COLO668 (cell line): ENCODE data around the gene KIFC3.
"Not testable (repeated sequence)": the region's sequence is repeated elsewhere in the genome, so short reads cannot be mapped to it uniquely, and the experiment has no call there.

Source experiments
- DNase-seq: peaks from one replicate; lab custom pipeline; 2025; ENCODE audit not compliant: unreplicated experiment; lab: John Stamatoyannopoulos, UW

Gene KIFC3

DNA sequence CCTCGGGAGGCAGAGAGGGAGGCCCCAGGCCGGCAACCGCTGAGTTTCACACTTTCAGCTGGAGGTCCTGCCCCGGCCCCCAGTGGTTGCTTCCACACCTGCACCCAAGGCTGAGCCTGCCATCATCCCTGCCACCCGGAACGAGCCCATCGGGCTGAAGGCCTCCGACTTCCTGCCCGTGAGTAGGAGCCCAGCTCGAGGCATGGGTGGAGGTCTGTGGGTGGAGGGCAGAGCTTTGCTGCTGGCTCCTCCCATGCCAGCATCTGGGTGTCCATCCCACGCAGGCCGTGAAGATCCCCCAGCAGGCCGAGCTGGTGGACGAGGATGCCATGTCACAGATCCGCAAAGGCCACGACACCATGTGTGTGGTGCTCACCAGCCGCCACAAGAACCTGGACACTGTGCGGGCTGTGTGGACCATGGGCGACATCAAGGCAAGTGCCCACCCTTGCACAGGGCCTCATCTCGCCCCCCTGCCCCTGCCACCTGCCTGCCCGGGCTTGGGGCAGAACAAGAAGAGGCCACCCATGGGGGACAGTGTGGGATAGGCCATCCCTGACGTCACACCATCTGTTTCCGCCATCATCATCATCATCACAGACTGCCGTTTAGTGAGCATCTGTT, 47.1 kb downstream of the KIFC3 start:
- no peak for DNase-seq

DNA sequence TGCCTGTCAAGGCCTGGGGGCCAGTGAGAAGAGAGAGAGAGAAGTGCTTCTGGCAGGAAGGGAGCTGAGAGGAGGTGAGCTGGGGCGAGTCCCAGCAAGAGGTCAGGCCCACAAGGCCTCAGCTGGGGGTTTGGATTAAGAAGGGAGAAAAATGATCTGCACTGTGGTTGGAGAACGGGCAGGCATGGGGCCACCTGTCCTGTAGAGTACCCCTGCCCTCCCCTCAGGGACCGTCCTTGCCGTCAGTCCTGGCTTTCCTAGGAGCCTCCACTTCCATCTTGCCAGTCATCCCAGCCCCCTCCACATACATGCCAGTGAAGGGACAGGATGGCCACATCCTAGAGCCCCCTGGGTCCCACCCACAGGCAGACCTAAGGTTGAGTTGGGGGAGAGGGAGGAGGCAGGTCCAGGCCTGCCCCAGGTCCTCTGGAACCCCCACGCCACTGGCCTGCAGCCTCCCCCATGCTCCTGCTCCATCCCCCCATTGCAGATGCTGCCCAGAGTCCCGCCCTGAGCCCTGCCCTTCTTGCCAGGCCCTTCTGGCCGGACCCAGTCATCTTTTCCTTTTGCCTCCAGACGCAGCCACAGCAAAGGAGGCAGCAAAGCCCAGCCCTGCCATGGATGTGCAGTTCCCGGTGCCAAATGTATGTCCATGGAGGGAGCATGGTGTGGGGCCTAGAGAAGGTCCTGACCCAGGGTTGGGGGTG, 47.8 kb downstream of the KIFC3 start:
- no peak for DNase-seq

DNA sequence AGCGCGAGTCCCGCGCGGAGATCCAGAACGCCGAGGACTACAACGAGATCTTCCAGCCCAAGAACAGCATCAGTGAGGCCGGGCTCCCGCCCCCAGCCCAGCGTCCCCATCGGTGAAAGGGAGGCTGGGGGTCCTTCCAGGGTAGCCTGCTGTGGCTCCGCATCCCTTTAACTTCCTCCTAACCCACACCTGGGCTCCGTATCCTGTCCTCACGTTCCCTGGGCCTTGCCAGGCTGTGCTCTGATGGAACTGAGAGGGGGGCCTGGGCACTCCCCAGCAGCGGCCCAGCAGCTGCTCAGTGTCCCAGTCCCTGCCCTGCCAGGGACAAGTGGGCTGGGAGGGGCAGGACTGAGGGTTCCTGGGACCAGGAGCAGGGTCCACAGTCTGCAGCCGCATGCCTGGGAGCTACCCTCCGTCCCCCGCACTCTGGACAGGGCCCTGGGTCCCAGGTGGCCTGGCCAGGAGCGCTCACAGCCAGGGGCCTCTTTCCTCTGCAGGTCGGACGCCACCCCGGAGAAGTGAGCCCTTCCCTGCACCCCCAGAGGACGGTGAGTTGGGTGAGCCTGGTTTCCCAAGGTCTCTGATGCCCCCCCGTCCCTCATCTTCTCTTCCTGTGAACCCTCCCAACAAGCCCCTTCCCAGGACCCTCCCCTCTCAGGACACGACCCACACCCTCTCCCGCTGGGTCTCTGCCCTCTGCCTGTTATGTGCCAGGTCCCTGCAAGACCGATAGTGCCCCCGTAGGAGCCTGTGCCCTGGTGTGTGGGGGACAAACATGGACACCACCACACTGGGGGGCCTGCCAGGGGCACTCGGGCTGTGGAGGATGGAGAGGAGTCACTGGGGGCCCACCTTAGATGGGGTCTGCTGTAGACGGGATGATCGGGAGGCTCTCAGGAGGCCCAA, 48.6 kb downstream of the KIFC3 start:
- DNase-seq: no peak

DNA sequence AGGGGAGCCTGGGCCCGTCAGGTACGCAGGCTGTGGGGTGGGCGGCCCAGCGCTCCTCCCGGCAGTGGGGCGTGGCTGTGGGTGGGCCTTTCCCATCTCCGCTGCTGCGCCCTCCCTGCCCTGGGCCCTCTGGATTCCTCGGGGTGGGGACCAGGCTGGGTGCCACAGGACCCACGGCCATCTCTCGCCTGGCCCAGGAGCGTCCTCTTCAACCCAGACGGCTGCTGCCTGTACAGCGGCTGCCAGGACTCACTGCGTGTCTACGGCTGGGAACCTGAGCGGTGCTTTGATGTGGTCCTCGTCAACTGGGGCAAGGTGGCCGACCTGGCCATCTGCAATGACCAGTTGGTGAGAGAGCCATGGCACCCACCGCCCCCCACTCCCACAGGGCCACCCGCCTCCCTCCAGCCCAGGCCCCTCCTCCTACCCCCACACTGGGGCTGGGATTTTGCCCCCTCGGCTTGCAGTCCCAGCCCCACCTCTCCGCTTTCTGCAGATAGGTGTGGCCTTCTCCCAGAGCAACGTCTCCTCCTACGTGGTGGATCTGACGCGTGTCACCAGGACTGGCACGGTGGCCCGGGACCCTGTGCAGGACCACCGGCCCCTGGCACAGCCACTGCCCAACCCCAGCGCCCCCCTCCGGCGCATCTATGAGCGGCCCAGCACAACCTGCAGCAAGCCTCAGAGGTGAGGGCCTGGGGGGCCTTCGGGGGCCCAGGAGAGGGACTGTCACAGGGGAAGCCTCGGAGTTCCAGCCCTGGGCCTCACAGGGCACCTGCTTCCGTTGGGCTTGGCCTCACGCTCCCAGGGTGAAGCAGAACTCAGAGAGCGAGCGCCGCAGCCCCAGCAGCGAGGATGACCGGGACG, 49.5 kb downstream of the KIFC3 start:
- no peak for DNase-seq

- DNase-seq: no peak
Measured at GRCh38 chr16:57752203-57752580, 50.1 kb downstream of the KIFC3 start.

- no peak for DNase-seq
Measured at GRCh38 chr16:57751539-57752202, 50.6 kb downstream of the KIFC3 start.

DNA sequence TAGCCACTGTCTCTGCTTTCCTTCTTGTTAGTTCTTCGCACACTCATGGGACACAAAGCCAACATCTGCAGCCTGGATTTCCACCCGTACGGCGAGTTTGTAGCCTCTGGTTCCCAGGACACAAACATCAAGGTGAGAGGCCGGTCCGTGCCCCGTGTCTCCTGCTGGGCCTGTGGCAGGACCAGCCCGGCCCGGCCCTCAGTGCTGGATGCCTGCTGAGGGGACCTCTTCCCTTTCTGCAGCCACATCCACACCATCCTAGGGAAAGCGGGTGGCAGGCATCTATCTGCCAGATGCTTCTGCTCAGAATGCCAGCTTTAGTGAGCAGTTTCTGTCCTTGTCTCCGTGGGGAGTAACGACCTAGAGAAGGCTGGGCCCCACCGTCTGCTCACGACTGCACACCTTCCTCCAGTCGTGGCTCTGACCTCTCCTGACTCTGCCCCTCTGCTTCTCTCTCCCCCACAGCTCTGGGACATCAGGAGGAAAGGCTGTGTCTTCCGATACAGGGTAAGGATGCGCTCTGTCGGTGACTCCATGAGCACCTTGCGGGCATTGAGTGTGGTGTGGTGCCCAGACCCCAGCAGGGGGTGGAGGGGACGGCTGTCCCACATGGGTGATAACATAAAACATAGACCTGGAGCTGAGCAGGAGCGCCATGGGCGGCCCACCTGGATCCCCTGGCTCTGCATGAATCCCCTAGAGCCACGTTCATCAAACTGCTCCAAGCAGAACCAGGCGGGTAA, 51.3 kb downstream of the KIFC3 start:
- DNase-seq: no peak

GRCh38 chr16:57749856-57750452, 52.3 kb downstream of the KIFC3 start:
- DNase-seq: no peak

DNA sequence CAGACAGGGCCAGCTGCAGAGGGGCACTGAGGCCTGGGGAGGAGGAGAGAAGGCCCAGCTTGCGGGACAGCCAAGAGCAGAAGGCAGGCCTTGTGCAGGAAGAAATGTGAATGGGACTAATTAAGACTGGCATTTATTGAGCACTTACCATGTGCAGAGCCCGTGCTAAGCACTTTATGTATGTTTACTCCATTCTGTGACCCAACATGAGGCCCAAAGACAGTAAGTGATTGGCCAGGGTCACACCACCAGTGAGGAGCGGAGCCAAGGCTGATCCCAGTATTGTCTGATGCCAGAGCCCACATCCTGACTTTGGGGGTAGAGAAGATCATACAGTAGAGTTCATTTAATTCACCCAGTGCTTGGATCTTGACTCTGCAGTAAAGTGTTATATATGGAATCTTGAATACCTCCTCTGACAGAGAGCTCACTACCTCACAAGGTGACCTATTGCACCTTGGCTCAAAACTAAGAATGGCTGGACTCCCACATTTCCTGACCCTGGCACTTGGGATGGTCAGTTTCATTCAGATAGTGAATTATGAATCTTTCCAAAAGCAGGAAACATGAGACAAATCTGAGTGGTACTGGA, 53.1 kb downstream of the KIFC3 start:
- no peak for DNase-seq

DNA sequence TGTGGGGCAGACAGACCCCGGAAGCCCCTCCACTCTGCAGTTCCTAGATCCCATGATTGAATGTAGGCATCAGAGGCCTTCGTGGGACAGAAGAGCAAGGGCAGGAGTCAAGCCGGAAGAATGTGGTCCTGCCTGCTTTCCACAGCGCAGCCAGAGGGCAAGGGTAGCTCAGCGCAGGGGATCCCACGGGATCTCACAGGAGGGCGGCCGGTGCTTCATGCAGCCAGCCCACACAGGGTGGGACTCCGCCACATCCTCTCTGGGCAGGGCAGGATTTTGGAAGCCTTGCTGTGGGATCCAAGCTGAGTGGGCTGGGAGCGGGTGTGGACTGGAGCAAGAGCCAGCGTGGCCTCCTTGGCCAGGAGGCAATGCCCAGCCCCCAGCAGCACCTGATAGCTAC, 53.7 kb downstream of the KIFC3 start:
- no peak for DNase-seq

- no peak for DNase-seq
Measured at GRCh38 chr16:57747996-57748395, 54.3 kb downstream of the KIFC3 start.

- no peak for DNase-seq
Measured at GRCh38 chr16:57747496-57747895, 54.8 kb downstream of the KIFC3 start.

GRCh38 chr16:57747091-57747490, 55.2 kb downstream of the KIFC3 start:
- DNase-seq: no peak

GRCh38 chr16:57746316-57746715, 56.0 kb downstream of the KIFC3 start:
- not testable (repeated sequence) for DNase-seq

DNA sequence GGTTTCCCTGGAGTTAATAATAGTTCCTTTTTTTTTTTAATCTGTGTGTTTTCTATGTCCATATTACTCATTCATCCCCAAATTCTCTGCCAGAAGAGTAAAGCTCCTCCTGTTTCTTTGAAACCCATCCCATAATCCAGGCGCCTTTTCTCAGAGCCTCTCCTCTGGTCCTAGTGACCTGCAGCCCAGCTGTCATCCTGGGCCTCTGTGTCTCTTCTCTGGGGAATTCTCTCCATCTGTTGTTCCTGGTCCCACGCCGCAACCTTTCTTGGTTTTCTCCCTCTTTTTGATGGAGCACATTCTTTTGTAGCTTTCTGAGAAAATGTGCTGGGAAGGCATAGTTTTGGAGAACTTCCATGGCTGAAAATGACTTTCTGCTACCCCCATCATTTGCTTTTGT, 56.5 kb downstream of the KIFC3 start:
- DNase-seq: no peak

DNA sequence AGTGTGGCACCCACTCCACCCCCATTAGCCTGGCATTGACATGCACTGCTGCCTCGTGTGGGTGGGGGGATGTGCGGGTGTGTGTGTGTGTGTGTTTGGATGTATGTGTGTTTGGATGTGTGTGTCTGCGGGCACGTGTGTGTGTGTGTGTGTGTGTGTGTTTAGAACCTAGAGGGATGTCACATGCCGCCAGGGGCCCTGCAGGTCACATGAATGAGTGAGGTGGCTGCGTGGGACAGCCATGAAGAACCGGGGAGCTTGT, 57.7 kb downstream of the KIFC3 start:
- DNase-seq: no peak

- no peak for DNase-seq
Measured at GRCh38 chr16:57743886-57744641, 58.2 kb downstream of the KIFC3 start.

- no peak for DNase-seq
Measured at GRCh38 chr16:57743458-57743857, 58.8 kb downstream of the KIFC3 start.

DNA sequence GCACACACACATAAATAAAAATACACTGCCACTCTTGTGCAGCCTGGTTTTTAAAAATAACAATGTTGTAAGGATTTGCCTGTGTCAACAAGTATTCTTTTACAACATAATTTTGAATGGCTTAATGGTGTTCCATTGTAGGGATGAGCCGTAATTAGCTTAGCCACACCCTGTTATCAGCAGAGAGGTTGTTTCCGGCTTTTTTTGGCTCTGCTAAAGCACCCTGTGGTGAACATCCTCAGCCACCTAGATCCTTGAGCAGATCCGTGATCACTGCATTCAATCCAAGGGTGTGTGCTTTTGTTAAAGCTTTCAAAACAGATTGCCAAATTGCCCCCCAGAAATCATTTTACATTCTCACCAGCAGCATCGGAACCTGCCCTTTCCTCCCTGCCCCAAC, 59.7 kb downstream of the KIFC3 start:
- no peak for DNase-seq
